ENCODE results near the gene PRMT1. TPM values are rescaled to one million over a fixed set of nuclear protein-coding genes. Genes with fewer than 3 reads are reported as not detected.

Gene PRMT1
- total and polyA plus RNA-seq, 9 of the 15 experiments (the other 6 are each of a cell fraction or from before 2014, with no cell fraction given) = 13.3 to 464 (median 326) TPM

DNA sequence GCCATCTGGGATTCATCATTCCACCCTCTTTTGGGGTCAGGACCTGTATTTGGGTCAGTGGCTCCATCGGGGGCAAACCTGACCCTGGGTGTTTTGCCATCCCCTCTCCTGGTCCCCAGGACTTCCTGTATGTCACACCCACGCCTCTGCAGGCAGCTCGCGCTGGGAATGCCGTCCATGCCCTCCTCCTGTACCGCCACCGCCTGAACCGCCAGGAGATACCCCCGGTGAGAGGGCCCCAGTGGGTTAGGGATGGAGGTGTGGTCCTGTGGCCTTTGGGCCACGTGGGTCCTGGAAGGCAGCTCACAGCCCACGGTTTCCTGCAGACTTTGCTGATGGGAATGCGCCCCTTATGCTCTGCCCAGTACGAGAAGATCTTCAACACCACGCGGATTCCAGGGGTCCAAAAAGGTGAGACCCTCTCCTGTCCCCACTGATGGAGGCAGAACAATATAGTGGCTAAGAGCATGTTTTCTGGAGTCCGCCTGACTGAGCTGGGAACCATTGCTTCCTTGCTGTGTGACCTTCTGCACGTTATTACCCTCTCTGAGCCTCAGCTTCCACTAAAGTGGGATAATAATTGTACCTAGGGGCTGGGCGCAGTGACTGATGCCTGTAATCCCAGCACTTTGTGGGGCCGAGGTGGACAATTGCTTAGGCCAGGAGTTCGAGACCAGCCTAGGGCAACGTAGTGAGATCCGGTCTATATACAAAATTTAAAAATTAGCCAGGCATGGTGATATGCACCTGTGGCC lies 28.0 kb downstream of the PRMT1 start:
- H3K36me3 ChIP-seq (ENCODE audit: control insufficient read depth, insufficient read depth, low read length) = no peaks in the 10 kb centered on the region
- no peaks in the 10 kb centered on the region for H4K20me1 ChIP-seq (replicated peaks; ENCODE audit: control insufficient read depth, insufficient read depth, low read length)
- H3K4me2 ChIP-seq (ENCODE audit: insufficient read depth, low read length) = no peak overlapping the region
- H3K9me1 ChIP-seq (ENCODE audit: control insufficient read depth, insufficient read depth, low read length) = no peaks in the 10 kb centered on the region
- H3K4me3 ChIP-seq = no peak overlapping the region
- no peak overlapping the region for H3K27ac ChIP-seq (ENCODE audit: extremely low read depth, low read depth, low read length)
- no peak for ATAC-seq
- H2AFZ ChIP-seq (ENCODE audit: low read depth, low read length) = no peak overlapping the region
- H3K9ac ChIP-seq (ENCODE audit: insufficient read depth in 1 of 2, low read depth in 2 of 2, low read length in 2 of 2) = no peak overlapping the region; a peak in 1 of 4 replicates
- CTCF ChIA-PET (ENCODE audit: low intra/inter-chr PET ratio) = no interaction called here
- peak; percentile 89 for TF ChIP-seq RBM25 (IDR thresholded peaks at IDR 0.05; ENCODE audit: low read depth, low read length, severe bottlenecking)
- TF ChIP-seq ZBTB17 (CRISPR knock-in tag; IDR thresholded peaks at IDR 0.05) = no peak
- TF ChIP-seq, protein P1, sequence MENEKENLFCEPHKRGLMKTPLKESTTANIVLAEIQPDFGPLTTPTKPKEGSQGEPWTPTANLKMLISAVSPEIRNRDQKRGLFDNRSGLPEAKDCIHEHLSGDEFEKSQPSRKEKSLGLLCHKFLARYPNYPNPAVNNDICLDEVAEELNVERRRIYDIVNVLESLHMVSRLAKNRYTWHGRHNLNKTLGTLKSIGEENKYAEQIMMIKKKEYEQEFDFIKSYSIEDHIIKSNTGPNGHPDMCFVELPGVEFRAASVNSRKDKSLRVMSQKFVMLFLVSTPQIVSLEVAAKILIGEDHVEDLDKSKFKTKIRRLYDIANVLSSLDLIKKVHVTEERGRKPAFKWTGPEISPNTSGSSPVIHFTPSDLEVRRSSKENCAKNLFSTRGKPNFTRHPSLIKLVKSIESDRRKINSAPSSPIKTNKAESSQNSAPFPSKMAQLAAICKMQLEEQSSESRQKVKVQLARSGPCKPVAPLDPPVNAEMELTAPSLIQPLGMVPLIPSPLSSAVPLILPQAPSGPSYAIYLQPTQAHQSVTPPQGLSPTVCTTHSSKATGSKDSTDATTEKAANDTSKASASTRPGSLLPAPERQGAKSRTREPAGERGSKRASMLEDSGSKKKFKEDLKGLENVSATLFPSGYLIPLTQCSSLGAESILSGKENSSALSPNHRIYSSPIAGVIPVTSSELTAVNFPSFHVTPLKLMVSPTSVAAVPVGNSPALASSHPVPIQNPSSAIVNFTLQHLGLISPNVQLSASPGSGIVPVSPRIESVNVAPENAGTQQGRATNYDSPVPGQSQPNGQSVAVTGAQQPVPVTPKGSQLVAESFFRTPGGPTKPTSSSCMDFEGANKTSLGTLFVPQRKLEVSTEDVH (IDR thresholded peaks at IDR 0.05; ENCODE audit: low read depth, partially characterized antibody) = no peak
- TF ChIP-seq SMARCA5 (IDR thresholded peaks at IDR 0.05) = peak; percentile 72; the same call in 1 of the 2 replicates
- 0 out of 2 replicates have a peak, but pooled peaks have one; percentile 28 for TF ChIP-seq HDAC2 (IDR thresholded peaks at IDR 0.05)
- TF ChIP-seq ZFP36 (IDR thresholded peaks at IDR 0.05; ENCODE audit: low read depth, low read length, partially characterized antibody) = peak; percentile 73
- TF ChIP-seq KDM1A (IDR thresholded peaks at IDR 0.05) = peak; percentile 65 to 76
- TF ChIP-seq BCOR (IDR thresholded peaks at IDR 0.05) = peak; percentile 96
- TF ChIP-seq ZNF589 (CRISPR knock-in tag; IDR thresholded peaks at IDR 0.05; ENCODE audit: low read depth) = no peak
- TF ChIP-seq PTBP1 (IDR thresholded peaks at IDR 0.05; ENCODE audit: low read depth, low read length) = 0 out of 2 replicates have a peak, but pooled peaks have one; percentile 38
- no peaks in the 10 kb centered on the region for H3K27me3 ChIP-seq (ENCODE audit: control insufficient read depth in 2 of 2, insufficient read depth in 2 of 2, low read length in 2 of 2)
- H3K79me2 ChIP-seq (ENCODE audit: control insufficient read depth, insufficient read depth, low read length) = no peaks in the 10 kb centered on the region
- FAIRE-seq = no peak
- 73% methylated on average over 21 of the region's 22 CpGs for WGBS (ENCODE audit: insufficient coverage, low coverage, missing lambda C conversion rate)
- H3K4me1 ChIP-seq (replicated peaks in 1 of 2; ENCODE audit: control insufficient read depth in 2 of 2, insufficient read depth in 2 of 2, low read length in 2 of 2) = peaks cover 10 to 23% of the 10 kb centered on the region in 2 experiments; a peak in 4 of 5 replicates
- intact Hi-C loops (cut with micrococcal nuclease) (no loop called here), in situ Hi-C loops (cut with MboI) (no loop called here)
- no TSS peak for BruUV-seq (replicated peaks)
- no peak for DNase-seq (ENCODE audit: extremely low read depth in 1 of 4, low spot score in 3 of 4)
- H3K9me3 ChIP-seq (replicated peaks; ENCODE audit: control insufficient read depth, insufficient read depth, low read depth, low read length) = no peaks in the 10 kb centered on the region
- POLR2A ChIA-PET = interaction anchor here (1.4 kb wide), 1 partner anchor 11 kb away, joined by 3 read pairs; no protein-coding TSS in a partner anchor
